ENCODE results near the gene YWHAB.

The YWHAB gene

DNA sequence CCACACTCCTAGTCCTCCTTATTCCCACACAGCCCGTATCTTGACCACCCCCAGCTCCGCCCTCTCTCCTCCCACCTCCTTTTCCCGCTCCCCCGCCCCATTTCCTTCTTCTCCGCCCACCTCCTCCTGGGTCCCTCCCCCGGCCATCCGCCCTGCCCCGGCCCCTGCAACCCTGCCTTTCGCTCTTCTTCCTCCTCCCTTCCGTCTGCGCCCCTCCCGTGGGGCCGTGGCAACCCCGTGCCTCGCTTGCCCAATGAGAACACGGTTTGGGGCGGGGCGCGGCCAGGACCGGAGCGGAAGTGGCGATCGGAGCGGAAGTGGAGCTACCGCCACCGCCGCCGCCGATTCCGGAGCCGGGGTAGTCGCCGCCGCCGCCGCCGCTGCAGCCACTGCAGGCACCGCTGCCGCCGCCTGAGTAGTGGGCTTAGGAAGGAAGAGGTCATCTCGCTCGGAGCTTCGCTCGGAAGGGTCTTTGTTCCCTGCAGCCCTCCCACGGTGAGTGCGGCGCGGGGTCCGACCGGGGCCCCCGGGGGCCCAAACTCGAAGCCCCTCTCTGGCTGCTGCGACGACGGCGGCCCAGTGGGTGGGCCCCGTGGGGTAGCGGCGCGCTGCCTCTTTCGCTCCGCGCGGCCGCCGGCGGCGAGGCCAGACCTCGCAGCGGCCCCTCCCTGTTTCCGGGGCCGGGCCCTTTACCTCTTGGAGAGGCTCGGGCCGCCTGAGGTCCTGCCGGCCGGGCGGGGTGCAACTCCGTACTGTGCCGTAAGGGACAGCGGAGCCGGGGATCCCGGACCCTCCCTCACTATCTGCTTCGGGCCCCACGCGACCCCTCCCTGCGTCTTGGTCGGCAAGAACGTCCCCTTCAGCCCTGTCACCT, at the start of gene YWHAB:
Gene YWHAB, plus strand, starts transcription at position 314 of the 874 bp plus-strand sequence. CDS start 15,829 bp downstream, outside the sequence.
- TF ChIP-seq POLR2A (IDR thresholded peaks at IDR 0.05; ENCODE audit: low read length) = peak; percentile 72
- no peak for TF ChIP-seq GATA1 (IDR thresholded peaks at IDR 0.05; ENCODE audit: low read depth, low read length)
- peak; percentile 95 to 97 for DNase-seq

DNA sequence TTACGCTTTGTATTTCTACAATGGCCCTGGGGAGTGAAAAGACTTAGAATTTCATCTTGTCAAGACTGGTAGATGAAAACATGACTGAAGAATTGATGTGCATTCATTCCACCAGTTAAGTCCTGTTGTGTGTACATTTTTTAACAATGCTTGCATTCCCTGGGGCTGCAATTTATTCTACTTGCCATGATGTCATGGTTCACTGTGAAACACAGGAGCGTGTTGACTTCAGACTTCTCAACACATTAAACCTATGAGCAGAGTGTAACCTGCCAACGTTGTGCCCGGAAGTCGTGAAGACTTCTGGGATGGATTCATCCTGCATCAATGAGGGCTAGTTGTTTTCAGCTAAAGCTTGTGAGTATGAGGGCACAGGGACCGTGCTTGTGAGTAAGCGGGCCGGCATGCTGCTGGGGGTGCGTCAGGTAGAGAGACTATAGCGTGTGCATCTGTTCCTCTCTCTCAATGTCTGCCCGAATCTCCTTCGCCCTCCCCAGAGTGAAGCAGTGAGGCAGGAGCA, 48.8 kb upstream of the YWHAB start:
- DNase-seq = no peak
- no peak for TF ChIP-seq GATA1 (IDR thresholded peaks at IDR 0.05; ENCODE audit: low read depth, low read length)
- no peak for TF ChIP-seq POLR2A (IDR thresholded peaks at IDR 0.05; ENCODE audit: low read length)

DNA sequence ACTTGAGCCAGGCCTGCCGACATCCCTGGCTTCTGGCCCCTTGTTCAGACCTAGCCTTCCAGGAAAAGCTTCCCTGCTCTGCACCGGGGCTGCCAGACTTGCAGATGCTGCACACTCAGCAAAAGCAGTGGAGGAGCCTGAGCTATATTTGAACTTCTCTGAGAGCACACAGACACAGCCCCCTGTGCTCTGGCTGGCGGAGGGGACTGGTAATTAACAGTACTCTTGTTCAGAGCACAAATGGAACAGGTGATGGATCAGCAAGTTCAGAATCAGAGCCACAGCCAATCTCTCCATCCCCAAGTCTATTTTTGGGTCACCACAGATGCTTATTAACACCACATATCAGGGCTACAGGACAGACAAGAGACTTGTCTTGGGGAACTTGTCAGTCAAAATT, 47.6 kb upstream of the YWHAB start:
- no peak for DNase-seq
- TF ChIP-seq GATA1 (IDR thresholded peaks at IDR 0.05; ENCODE audit: low read depth, low read length) (no peak), POLR2A (IDR thresholded peaks at IDR 0.05; ENCODE audit: low read length) (no peak)

DNA sequence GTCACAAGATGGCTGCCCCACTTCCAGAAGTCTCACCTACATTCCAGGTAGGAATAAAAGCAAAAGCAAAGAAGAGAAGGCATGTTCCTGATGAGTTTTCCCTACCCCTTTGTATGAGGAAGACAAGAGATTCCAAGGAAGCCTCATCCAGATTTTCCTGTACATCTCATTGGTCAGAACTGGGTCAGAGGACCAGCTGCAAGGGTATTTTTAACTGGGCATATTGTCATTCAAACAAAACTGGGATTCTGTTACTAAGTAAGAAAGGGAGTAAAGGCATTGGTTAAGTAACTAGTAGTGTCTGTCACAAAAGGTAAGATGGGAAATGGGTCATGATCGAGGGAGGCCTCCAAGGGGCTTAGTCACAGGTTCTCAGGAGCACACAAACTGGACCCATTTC, 47.0 kb upstream of the YWHAB start:
- no peak for TF ChIP-seq POLR2A (IDR thresholded peaks at IDR 0.05; ENCODE audit: low read length)
- no peak for TF ChIP-seq GATA1 (IDR thresholded peaks at IDR 0.05; ENCODE audit: low read depth, low read length)
- no peak for DNase-seq

DNA sequence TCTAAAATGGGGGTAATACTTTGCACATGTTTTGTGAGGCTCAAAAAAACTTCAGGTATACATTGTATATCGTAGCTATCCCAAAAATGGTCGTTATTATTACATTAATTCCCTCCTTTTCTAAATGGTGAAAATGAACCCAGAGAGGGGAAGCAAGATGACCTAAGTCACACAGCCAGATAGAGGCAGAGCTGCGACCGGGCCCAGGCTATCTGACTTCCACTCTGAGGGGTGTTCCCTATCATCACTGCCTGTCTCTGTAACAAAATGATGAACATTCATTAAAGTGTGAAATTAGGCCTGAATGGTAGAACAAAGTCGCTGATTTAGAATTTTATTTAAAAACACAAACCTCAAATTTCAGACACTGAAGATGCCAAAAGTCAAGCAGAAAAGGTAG, 46.0 kb upstream of the YWHAB start:
- no peak for DNase-seq
- no peak for TF ChIP-seq GATA1 (IDR thresholded peaks at IDR 0.05; ENCODE audit: low read depth, low read length)
- no peak for TF ChIP-seq POLR2A (IDR thresholded peaks at IDR 0.05; ENCODE audit: low read length)

DNA sequence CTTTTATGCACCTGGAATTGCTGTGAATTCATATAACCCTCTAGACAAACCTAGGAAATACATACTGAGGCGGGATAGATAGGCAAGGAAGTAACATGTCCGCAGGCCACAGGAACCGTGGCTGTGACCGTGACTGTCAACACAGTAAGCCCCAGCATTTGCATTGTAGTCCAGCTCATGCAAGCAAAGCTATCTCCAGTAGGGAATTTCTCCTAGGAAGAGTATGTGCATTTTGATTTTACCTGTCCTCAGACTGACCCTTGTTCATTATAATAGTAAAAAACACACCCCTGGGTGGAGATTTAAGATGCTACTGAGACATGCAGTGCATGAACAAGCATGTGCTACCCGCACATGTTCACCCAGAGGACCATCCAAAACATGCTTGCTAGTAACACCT, 44.7 kb upstream of the YWHAB start:
- TF ChIP-seq POLR2A (IDR thresholded peaks at IDR 0.05; ENCODE audit: low read length) (no peak), GATA1 (IDR thresholded peaks at IDR 0.05; ENCODE audit: low read depth, low read length) (no peak)
- DNase-seq = no peak

DNA sequence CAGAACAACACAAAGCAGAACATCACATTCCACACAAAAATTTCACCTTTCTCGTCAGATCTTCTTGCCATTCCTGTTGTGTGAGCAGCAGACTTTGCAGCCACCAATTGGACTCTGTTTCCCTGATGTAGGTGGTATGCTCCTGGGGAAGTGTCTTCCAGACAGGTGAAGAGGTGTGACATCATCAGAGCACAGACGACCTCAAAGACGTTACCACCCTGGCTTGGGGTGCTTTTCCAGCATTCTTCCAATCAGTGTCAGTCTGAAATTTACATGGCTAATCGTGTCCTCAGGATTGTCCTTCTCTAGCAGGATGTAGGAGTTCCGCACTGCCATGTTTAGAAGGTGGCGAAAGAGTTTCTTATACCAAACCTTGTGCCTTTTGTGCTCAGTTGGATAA, 43.5 kb upstream of the YWHAB start:
- no peak for DNase-seq

DNA sequence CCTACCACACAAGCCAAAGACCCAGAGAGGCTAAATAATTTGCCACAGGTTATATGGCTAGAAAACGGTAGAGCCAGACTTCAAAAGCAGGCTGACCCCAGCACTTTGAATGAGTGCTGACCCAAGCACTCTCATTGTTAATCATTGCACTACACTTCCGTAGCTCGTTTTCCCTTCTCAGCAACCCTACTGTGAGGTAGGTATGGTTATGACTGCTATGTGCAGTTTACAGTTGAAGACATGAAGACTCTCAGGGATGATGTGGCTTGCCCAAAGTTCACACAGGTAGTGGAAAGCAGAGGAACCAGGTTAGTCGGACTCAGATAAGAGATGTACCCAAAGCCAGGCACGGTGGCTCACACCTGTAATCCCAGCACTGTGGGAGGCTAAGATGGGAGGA, 41.6 kb upstream of the YWHAB start:
- TF ChIP-seq GATA1 (IDR thresholded peaks at IDR 0.05; ENCODE audit: low read depth, low read length) = no peak
- no peak for TF ChIP-seq POLR2A (IDR thresholded peaks at IDR 0.05; ENCODE audit: low read length)
- DNase-seq = no peak

More for the DNA sequence above, 43.5 kb upstream of the YWHAB start:
- no peak for TF ChIP-seq GATA1 (IDR thresholded peaks at IDR 0.05; ENCODE audit: low read depth, low read length)
- no peak for TF ChIP-seq POLR2A (IDR thresholded peaks at IDR 0.05; ENCODE audit: low read length)

DNA sequence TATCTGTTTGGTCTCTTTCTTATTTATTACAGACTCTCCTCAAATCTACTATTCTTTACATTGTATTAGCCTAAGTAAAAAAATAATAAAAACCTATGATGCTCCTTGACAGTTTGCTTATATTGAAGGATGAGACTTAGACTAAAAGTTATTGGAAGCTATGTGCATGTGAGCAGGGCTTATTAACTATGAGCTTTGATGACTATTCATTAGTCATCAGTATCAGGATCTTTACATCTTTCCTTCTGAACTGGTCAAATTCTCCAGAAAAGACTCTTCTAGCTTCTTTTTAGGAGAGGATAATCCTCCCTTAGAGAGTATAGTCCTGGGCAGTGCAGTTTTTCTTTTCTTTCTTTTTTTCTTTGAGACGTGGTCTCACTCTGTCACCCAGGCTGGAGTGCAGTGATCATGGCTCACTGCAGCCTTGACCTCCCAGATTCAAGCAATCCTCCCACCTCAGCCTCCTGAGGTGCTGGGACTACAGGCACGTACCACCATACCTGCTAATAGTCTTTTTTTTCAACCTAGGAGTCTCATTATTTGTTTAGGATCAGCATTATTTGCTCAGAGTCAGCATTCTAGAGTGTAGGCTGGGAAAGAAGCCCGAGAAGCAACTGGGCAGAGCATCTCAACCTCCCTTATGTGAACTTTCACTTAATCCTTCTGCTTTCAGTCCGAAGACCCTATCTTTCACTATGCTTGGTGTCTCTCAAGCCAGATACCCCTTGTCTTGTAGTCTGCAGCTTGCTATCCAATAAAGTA, 37.1 kb upstream of the YWHAB start:
- no peak for TF ChIP-seq GATA1 (IDR thresholded peaks at IDR 0.05; ENCODE audit: low read depth, low read length)
- no peak for TF ChIP-seq POLR2A (IDR thresholded peaks at IDR 0.05; ENCODE audit: low read length)
- no peak for DNase-seq

DNA sequence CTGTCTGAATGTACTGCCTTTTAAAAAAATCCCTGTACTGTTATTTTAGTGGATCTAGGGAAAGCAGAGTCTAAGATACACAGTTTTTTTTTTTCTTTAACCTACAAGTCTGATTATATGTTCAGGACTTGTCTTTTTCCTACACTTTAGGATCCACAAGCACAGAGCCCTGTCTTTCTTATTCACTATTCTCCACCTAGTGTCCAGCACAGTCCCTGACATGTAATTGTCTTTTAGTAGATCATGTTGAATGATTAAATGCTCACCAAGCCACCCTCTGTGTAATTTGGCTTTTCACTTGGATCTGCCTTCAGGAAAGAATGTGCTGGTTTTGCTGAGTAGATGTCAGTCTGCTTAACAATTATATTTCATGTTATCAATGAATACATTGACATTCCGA, 35.8 kb upstream of the YWHAB start:
- TF ChIP-seq POLR2A (IDR thresholded peaks at IDR 0.05; ENCODE audit: low read length) = no peak
- TF ChIP-seq GATA1 (IDR thresholded peaks at IDR 0.05; ENCODE audit: low read depth, low read length) = no peak
- DNase-seq = no peak

DNA sequence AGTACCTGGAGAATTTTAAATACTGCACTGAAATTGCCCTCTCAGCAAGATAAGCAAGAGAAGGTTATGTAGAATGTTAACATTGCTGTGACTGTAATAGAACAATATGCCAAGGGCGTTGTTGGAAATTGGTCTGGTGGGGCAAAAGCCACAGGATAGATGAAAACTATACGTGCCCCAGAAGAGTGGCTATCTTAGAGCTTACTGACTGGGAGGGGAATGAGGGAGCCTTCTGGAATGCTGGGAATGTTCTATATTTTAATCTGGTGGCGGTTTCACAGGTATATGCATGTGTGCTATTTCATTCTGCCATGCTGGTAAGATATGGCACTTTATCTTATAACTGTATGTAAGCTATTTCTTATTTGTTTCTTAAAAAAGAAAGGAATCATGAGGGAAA, 35.2 kb upstream of the YWHAB start:
- DNase-seq = no peak
- TF ChIP-seq GATA1 (IDR thresholded peaks at IDR 0.05; ENCODE audit: low read depth, low read length) (no peak), POLR2A (IDR thresholded peaks at IDR 0.05; ENCODE audit: low read length) (no peak)

DNA sequence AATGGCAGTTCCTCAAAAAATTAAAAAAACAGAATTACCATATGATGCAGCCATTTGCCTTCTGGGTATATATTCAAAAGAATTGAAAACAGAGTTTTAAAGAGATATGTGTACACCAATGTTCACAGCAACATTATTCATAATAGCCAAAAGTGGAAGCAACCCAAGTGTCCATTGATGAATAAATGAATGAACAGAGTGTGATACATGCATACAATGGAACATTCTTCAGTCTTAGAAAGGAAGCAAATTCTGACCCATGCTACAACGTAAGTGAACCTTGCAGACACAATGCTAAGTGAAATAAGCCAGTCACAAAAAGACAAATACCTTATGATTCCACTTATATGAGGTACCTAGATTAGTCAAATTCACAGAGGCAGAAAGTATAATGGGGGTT, 34.7 kb upstream of the YWHAB start:
- TF ChIP-seq POLR2A (IDR thresholded peaks at IDR 0.05; ENCODE audit: low read length) = no peak
- no peak for TF ChIP-seq GATA1 (IDR thresholded peaks at IDR 0.05; ENCODE audit: low read depth, low read length)
- no peak for DNase-seq

DNA sequence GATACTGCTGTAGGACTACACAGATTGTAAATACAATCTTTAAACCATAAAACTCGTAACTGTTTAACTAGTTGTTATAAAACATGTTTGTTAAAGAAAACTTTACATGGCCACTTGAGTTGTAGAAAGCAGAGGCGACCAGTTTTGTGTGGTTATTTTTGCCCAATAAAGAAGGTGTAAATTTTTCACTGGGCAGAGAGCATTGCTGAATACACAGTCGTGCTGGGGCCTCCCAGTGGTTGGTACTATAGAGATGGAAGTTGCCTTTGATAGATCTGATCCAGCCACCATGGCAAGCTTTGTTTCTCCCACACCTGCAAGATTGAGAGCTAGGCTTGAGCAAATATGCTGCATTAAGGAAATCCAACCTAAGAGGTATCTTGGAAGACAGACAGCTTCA, 34.0 kb upstream of the YWHAB start:
- TF ChIP-seq GATA1 (IDR thresholded peaks at IDR 0.05; ENCODE audit: low read depth, low read length) = no peak
- no peak for TF ChIP-seq POLR2A (IDR thresholded peaks at IDR 0.05; ENCODE audit: low read length)
- DNase-seq = no peak

DNA sequence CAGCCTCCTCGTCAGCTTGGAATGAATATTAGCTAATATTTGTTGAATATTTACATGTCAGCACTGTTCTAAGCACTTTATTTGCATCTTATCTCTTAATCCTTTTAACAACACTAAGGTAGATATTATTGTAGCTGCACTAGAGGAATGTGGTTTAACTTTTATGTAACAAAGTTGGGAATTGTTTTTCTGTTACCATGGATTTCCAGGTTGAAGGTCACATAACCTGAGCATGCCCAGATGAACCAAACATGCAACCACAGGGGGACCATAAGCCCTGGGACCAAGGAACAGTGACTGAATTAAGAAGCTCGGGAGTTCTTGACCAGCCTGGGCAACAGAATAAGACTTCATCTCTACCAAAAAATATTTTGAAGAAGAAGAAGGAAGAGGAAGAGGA, 29.1 kb upstream of the YWHAB start:
- DNase-seq = no peak
- TF ChIP-seq POLR2A (IDR thresholded peaks at IDR 0.05; ENCODE audit: low read length) (no peak), GATA1 (IDR thresholded peaks at IDR 0.05; ENCODE audit: low read depth, low read length) (no peak)

Measured in erythroblast (primary cell).